Measurements from ENCODE around the gene TSPAN1.

DNA sequence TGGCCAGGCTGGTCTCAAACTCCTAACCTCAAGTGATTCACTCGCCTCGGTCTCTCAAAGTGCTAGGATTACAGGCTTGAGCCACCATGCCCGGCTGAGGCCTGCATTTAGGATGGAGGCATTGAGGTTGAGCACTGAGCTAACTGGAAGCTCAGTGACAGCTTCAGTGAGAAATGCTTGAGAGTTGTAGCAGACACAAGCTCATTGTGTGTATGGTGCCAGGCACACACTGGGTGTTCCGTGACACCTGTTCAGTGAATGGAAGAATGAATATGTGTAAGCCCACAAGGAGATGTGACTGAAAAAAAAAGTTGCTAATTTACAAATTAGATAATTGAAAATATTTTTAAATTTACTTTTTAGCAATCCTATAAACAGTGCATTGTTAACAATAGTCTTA lies 50.1 kb downstream of the TSPAN1 start:
- no peak for TF ChIP-seq POLR2AphosphoS5 (IDR thresholded peaks at IDR 0.05; ENCODE audit: low read depth, low read length)
- TF ChIP-seq, protein P1, sequence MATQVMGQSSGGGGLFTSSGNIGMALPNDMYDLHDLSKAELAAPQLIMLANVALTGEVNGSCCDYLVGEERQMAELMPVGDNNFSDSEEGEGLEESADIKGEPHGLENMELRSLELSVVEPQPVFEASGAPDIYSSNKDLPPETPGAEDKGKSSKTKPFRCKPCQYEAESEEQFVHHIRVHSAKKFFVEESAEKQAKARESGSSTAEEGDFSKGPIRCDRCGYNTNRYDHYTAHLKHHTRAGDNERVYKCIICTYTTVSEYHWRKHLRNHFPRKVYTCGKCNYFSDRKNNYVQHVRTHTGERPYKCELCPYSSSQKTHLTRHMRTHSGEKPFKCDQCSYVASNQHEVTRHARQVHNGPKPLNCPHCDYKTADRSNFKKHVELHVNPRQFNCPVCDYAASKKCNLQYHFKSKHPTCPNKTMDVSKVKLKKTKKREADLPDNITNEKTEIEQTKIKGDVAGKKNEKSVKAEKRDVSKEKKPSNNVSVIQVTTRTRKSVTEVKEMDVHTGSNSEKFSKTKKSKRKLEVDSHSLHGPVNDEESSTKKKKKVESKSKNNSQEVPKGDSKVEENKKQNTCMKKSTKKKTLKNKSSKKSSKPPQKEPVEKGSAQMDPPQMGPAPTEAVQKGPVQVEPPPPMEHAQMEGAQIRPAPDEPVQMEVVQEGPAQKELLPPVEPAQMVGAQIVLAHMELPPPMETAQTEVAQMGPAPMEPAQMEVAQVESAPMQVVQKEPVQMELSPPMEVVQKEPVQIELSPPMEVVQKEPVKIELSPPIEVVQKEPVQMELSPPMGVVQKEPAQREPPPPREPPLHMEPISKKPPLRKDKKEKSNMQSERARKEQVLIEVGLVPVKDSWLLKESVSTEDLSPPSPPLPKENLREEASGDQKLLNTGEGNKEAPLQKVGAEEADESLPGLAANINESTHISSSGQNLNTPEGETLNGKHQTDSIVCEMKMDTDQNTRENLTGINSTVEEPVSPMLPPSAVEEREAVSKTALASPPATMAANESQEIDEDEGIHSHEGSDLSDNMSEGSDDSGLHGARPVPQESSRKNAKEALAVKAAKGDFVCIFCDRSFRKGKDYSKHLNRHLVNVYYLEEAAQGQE (IDR thresholded peaks at IDR 0.05; ENCODE audit: insufficient read depth in 1 of 2, low read depth in 2 of 2, low read length in 2 of 2), result no peak
- TF ChIP-seq TAF1 (IDR thresholded peaks at IDR 0.05; ENCODE audit: borderline replicate concordance, insufficient read depth, low read length), result no peak
